H1 (cell line): ENCODE data around the gene GET3. TPM values are rescaled to one million over a fixed set of nuclear protein-coding genes. Genes with fewer than 3 reads are reported as not detected.

Experiments used
- BCL11A ChIP-seq, 2 experiments: IDR thresholded peaks; one replicate each; pipeline ENCODE4 v1.6.1; 2011; ENCODE audit warnings: low read depth in 2 of 2, low read length in 2 of 2, mild to moderate bottlenecking in 2 of 2
- EP300 ChIP-seq, 2 experiments: IDR thresholded peaks; 1 replicate in 1 of 2; 2 replicates in 1 of 2; pipeline ENCODE4 v1.6.1; 2011 to 2012; ENCODE audit warnings: low read depth in 2 of 2, low read length in 2 of 2, mild to moderate bottlenecking in 2 of 2, borderline replicate concordance in 1 of 2, inconsistent platforms in 1 of 2, moderate library complexity in 1 of 2
- GTF2F1 ChIP-seq: IDR thresholded peaks from 2 replicates; pipeline ENCODE4 v1.6.1; 2012; ENCODE audit warnings: low read depth, low read length, improper control_type of control experiment, borderline replicate concordance
- KDM4A ChIP-seq: IDR thresholded peaks from one replicate; pipeline ENCODE4 v1.7.1; 2012; ENCODE audit warnings: low read depth, mild to moderate bottlenecking, moderate library complexity, low read length, inconsistent platforms; ENCODE audit not compliant: severe bottlenecking
- MAFK ChIP-seq: IDR thresholded peaks from 2 replicates; pipeline ENCODE4 v1.6.1; 2012; ENCODE audit warnings: low read depth, mild to moderate bottlenecking, improper control_type of control experiment, low read length
- PHF8 ChIP-seq: fragments of 200-600 bp; sonication (generic); conservative IDR thresholded peaks from 2 replicates; pipeline ENCODE4 v1.7.1; 2012; ENCODE audit warnings: low read depth, mild to moderate bottlenecking, inconsistent platforms, low read length, moderate library complexity
- RXRA ChIP-seq: IDR thresholded peaks from 2 replicates; pipeline ENCODE4 v1.6.1; 2011; ENCODE audit warnings: low read depth, mild to moderate bottlenecking, low read length, moderate library complexity; ENCODE audit not compliant: insufficient read depth
- SIN3A ChIP-seq, 2 experiments: IDR thresholded peaks in 1 of 2; conservative IDR thresholded peaks in 1 of 2; 2 replicates each; pipeline ENCODE4 v1.6.1; 2011 to 2012; ENCODE audit warnings: low read length in 2 of 2, improper control_type of control experiment in 1 of 2, low read depth in 1 of 2, mild to moderate bottlenecking in 1 of 2
- polyA plus RNA-seq, 7 experiments: library from polyadenylated mRNA; depleted of rRNA in 3 of 7; stranded (reverse) in 5 of 7; unstranded in 2 of 7; fragments of >200 nt in 5 of 7; fragments of 200-250 nt in 2 of 7; gene quantifications; 1 replicate in 5 of 7; 2 replicates in 1 of 7; 4 replicates in 1 of 7; pipeline versions ENCODE4 v1.2.1 to v1.2.3, GENCODE V29; 2011 to 2013; ENCODE audit warnings: missing spikeins in 2 of 7, mixed read lengths in 2 of 7
- total RNA-seq: library from RNA; stranded (reverse); fragmentation: NEBNext Ultra II Directional; extraction: Animal tissue kit (Norgen Biotek cat#: 25700); gene quantifications from 2 replicates; pipeline ENCODE4 v1.2.1, GENCODE V29; 2021
- TF ChIP-seq, protein P1 (sequence below): IDR thresholded peaks from 2 replicates; pipeline ENCODE4 v1.6.1; 2012; ENCODE audit warnings: inconsistent platforms
- TF ChIP-seq, protein P2 (sequence below): fragments of 300-600 bp; sonication (generic); IDR thresholded peaks from 2 replicates; pipeline ENCODE4 v1.7.1; 2012; ENCODE audit warnings: low read length, moderate library complexity, mild to moderate bottlenecking, inconsistent platforms; ENCODE audit not compliant: insufficient replicate concordance

Gene GET3
- total and polyA plus RNA-seq, 2 of the 8 experiments (the other 6 are each of a cell fraction or from before 2014, with no cell fraction given) = 105 to 297 TPM

DNA sequence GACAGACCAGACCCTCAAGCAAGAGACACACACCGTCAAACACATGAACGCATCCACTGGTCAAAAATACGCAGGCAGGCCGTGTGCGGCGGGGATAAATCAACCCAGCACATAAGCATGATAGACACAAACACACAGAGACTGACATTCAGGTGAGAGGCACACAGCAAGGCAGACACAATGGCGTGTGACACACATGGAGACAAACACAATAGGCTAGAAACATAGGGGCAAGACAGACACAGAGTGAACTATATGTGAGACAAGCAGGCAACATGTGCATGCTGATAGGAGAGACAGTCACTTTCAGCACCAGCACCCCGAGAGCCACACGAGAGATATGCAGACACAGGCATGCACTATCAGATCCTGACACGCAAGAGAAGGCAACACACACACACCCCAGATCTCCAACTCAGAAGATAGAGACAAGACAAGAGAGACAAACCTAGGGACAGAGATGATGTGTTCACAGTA, 47.1 kb downstream of the GET3 start (continued):
- TF ChIP-seq PHF8 (no peak), EP300 (IDR thresholded peaks at IDR 0.05; ENCODE audit: borderline replicate concordance in 1 of 2, low read depth in 2 of 2, low read length in 2 of 2) (no peak), BCL11A (IDR thresholded peaks at IDR 0.05; ENCODE audit: low read depth in 2 of 2, low read length in 2 of 2) (no peak), RXRA (no peak), SIN3A (conservative IDR thresholded peaks at IDR 0.05 in 1 of 2, IDR thresholded peaks at IDR 0.05 in 1 of 2; ENCODE audit: low read depth in 1 of 2, low read length in 2 of 2) (no peak), MAFK (no peak), GTF2F1 (no peak), KDM4A (no peak)
- TF ChIP-seq, protein P1, sequence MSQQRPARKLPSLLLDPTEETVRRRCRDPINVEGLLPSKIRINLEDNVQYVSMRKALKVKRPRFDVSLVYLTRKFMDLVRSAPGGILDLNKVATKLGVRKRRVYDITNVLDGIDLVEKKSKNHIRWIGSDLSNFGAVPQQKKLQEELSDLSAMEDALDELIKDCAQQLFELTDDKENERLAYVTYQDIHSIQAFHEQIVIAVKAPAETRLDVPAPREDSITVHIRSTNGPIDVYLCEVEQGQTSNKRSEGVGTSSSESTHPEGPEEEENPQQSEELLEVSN = no peak
- TF ChIP-seq, protein P2, sequence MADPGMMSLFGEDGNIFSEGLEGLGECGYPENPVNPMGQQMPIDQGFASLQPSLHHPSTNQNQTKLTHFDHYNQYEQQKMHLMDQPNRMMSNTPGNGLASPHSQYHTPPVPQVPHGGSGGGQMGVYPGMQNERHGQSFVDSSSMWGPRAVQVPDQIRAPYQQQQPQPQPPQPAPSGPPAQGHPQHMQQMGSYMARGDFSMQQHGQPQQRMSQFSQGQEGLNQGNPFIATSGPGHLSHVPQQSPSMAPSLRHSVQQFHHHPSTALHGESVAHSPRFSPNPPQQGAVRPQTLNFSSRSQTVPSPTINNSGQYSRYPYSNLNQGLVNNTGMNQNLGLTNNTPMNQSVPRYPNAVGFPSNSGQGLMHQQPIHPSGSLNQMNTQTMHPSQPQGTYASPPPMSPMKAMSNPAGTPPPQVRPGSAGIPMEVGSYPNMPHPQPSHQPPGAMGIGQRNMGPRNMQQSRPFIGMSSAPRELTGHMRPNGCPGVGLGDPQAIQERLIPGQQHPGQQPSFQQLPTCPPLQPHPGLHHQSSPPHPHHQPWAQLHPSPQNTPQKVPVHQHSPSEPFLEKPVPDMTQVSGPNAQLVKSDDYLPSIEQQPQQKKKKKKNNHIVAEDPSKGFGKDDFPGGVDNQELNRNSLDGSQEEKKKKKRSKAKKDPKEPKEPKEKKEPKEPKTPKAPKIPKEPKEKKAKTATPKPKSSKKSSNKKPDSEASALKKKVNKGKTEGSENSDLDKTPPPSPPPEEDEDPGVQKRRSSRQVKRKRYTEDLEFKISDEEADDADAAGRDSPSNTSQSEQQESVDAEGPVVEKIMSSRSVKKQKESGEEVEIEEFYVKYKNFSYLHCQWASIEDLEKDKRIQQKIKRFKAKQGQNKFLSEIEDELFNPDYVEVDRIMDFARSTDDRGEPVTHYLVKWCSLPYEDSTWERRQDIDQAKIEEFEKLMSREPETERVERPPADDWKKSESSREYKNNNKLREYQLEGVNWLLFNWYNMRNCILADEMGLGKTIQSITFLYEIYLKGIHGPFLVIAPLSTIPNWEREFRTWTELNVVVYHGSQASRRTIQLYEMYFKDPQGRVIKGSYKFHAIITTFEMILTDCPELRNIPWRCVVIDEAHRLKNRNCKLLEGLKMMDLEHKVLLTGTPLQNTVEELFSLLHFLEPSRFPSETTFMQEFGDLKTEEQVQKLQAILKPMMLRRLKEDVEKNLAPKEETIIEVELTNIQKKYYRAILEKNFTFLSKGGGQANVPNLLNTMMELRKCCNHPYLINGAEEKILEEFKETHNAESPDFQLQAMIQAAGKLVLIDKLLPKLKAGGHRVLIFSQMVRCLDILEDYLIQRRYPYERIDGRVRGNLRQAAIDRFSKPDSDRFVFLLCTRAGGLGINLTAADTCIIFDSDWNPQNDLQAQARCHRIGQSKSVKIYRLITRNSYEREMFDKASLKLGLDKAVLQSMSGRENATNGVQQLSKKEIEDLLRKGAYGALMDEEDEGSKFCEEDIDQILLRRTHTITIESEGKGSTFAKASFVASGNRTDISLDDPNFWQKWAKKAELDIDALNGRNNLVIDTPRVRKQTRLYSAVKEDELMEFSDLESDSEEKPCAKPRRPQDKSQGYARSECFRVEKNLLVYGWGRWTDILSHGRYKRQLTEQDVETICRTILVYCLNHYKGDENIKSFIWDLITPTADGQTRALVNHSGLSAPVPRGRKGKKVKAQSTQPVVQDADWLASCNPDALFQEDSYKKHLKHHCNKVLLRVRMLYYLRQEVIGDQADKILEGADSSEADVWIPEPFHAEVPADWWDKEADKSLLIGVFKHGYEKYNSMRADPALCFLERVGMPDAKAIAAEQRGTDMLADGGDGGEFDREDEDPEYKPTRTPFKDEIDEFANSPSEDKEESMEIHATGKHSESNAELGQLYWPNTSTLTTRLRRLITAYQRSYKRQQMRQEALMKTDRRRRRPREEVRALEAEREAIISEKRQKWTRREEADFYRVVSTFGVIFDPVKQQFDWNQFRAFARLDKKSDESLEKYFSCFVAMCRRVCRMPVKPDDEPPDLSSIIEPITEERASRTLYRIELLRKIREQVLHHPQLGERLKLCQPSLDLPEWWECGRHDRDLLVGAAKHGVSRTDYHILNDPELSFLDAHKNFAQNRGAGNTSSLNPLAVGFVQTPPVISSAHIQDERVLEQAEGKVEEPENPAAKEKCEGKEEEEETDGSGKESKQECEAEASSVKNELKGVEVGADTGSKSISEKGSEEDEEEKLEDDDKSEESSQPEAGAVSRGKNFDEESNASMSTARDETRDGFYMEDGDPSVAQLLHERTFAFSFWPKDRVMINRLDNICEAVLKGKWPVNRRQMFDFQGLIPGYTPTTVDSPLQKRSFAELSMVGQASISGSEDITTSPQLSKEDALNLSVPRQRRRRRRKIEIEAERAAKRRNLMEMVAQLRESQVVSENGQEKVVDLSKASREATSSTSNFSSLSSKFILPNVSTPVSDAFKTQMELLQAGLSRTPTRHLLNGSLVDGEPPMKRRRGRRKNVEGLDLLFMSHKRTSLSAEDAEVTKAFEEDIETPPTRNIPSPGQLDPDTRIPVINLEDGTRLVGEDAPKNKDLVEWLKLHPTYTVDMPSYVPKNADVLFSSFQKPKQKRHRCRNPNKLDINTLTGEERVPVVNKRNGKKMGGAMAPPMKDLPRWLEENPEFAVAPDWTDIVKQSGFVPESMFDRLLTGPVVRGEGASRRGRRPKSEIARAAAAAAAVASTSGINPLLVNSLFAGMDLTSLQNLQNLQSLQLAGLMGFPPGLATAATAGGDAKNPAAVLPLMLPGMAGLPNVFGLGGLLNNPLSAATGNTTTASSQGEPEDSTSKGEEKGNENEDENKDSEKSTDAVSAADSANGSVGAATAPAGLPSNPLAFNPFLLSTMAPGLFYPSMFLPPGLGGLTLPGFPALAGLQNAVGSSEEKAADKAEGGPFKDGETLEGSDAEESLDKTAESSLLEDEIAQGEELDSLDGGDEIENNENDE = no peak
- TF ChIP-seq, all 59 proteins: peak for 0
